HFF-Myc (cell line): Measurements from ENCODE around the gene CHPF.

ENCODE experiments used
- DNase-seq: peaks from one replicate; pipeline ENCODE4 v3.0.0-alpha.2; 2011; ENCODE audit warnings: low read depth; ENCODE audit errors: extremely low read depth
- H3K4me3 ChIP-seq: replicated peaks from 2 replicates; pipeline ENCODE4 v1.5.1; 2011; ENCODE audit warnings: low read depth, mild to moderate bottlenecking, control low read depth, low read length
- TF ChIP-seq, protein P1 (sequence below): IDR thresholded peaks from 2 replicates; pipeline ENCODE4 v1.5.1; 2012; ENCODE audit warnings: mild to moderate bottlenecking, low read depth, low read length, control low read depth; ENCODE audit errors: missing control alignments

CHPF gene

DNA sequence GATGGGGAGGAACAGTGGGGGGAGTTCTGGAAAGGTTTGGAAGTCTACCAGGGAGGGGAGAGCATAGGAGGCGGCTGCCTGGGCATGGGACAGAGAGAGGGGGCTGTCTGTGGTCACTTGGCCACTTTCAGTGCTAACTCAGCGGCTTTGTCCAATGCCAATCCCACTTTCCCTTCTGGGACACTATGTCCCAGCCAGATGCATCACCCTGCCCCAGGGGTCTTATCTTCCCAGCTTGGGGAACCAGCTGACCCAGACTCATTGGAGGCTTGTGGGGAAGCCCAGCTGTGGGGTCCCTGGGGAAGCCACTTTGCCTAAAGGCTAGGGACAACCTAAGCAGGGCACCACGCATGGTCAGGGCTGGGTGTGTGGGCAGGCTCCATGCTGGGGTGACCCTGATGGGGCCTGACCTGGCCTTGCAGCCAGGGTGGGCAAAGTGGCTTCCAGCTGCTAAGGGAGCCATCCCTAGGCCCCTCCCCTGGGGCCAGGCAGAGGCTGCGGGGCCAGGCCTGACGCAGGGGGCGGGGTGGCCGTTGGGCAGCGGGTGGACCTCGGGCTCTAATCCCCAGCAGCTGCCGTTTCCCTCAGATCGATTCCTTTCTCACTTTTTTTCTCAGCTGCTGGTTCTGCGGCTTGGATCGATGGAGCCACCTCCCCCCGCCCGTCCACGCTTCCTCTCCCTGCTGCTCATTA lies 30.9 kb downstream of the CHPF start:
- H3K4me3 ChIP-seq, result no peak overlapping the region
- DNase-seq, result no peak
- TF ChIP-seq, protein P1, sequence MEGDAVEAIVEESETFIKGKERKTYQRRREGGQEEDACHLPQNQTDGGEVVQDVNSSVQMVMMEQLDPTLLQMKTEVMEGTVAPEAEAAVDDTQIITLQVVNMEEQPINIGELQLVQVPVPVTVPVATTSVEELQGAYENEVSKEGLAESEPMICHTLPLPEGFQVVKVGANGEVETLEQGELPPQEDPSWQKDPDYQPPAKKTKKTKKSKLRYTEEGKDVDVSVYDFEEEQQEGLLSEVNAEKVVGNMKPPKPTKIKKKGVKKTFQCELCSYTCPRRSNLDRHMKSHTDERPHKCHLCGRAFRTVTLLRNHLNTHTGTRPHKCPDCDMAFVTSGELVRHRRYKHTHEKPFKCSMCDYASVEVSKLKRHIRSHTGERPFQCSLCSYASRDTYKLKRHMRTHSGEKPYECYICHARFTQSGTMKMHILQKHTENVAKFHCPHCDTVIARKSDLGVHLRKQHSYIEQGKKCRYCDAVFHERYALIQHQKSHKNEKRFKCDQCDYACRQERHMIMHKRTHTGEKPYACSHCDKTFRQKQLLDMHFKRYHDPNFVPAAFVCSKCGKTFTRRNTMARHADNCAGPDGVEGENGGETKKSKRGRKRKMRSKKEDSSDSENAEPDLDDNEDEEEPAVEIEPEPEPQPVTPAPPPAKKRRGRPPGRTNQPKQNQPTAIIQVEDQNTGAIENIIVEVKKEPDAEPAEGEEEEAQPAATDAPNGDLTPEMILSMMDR, result no peak

DNA sequence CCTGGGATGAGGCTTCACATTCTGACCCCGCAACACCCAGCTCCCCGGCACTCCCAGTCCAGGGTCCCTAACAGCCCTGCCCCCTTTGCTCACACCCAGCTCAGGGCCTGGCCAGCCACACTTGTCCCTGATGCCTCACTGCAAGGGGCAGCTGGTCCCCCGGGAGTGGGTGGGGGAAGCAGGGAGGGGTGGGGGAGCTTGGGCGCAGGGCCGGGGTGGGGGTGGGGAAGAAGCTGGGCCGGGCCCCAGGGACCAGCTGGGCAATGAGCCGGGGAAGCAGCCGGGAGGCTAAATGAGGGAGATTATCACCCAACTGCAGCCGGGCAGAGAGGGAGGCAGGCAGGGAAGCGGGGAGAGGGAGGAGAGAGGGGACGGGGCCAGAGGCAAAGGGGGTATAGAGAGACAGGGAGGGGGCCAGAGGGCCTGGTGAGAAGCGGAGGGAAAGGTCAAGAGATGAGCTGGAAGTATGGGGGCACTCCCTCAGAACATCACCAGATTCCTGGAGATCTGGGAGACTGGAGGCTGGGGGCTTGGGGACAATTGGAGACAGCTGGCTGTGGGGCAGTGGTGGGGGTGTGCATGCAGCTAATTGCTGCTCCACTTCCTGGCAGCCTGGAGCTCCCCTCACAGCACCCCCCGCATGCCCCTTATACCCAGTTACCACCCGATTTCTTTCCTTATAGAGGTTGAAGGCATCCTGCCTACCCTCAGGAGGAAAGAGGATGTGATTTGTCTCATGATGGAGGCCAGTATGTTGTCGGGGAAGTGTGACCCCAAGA lies 31.9 kb downstream of the CHPF start:
- no peak for DNase-seq
- H3K4me3 ChIP-seq, result no peak overlapping the region
- TF ChIP-seq, protein P1, result no peak

DNA sequence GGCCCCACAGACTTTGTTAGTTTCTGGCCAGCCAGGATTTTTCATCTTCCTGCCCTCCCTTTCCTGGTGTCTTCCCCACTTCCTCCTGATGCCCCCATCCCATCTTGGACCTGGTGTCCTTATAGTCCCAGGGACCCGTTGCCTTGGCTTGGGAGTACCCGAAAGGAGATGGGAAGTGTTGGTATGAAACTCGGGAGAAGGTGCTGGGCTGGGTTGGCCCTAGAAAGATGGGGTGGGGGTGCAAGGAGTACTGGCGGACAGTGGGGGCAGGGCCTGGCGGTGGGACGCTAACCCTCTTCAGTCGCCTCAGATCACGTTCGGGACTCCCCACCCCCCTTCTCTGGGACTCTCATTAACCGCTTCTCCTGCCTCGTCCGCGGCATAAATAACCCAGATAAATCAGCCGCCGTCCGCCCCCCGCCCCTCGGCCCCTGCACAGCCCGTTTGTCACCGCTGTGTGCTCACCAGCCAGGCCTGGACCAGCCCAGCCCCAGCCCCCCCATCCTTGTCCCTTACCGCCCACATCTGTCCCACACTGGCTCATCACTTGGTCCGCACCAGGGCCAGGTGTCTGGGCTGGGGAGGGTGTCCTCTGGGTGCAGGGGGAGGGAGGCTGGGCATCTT lies 33.0 kb downstream of the CHPF start:
- no peak overlapping the region for H3K4me3 ChIP-seq
- TF ChIP-seq, protein P1, result no peak
- DNase-seq, result no peak

DNA sequence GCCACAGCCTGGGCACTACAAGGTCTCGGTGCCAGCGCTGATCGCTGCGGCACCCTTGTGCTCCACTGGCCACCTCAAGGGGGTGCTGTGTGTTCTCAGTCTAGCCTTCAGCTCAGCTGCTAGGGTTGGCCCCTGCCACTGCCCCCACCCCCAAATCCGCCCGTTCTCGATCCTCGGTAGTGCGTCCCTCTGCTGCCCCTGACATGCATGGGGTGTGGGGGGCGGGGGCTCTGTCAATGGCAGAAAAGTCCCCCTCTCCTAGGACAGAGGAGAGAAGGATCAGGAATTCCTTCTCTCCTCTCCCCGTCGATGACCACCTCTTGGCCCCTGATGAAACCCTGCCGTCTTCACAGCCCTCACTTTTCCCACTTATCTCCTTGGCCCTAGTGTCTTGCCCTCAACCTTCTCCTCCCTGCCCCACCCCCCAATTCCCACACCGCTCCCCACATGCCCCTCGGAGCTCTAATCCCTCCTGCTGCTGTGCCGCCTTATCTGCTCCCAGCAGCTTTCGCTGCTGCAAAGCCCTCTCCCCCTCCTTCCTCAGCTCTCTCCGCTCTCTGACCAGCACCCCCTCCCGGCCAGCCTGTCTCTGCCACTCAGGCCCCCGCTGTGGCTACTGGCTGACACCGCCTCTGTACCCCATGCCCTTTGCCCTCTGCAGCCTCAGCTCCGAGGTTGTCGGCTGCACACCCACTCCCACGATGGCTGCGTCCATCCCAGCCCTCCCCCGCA lies 33.7 kb downstream of the CHPF start:
- H3K4me3 ChIP-seq, result no peak overlapping the region
- DNase-seq, result no peak
- TF ChIP-seq, protein P1, result peak; percentile 84

DNA sequence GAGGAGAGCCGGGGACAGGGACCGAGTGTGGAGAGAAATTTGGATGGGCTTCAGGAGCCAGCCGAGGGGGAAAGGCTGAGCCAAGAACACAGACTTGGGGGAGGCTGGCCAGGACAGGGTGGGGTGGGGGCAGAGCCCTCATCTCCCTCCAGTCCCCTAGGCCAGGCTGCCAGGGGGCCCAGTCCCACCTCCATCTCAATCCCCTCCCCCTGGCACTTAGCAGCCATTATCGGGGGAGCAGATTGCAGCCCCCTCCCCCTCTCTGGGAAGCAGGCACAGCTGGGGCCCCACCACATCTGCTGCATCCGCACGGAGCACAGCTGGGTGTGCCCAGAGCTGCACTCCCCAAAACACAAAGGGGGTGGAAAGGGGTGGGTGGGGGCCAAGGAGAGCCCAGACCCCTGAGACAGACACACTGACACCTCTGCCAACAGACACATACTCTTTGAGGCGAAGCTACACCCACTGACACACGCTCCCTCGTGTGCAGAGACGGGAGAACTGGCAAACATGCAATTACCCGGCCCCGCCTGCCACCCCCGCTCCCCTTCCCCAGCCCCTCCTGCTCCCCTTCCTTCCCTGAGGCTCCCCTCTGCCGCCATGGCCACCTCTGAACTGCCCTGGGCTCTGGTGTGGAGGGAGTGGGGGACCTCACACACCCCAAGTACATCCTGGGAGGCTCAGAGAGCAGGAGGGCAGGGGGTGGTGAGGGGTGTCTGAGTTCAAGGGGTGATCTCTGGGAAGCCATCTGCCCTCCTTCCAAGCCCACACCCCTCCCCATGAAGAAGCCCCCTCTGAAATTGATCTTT lies 34.4 kb downstream of the CHPF start:
- H3K4me3 ChIP-seq, result no peak overlapping the region
- TF ChIP-seq, protein P1, result no peak
- DNase-seq, result no peak

DNA sequence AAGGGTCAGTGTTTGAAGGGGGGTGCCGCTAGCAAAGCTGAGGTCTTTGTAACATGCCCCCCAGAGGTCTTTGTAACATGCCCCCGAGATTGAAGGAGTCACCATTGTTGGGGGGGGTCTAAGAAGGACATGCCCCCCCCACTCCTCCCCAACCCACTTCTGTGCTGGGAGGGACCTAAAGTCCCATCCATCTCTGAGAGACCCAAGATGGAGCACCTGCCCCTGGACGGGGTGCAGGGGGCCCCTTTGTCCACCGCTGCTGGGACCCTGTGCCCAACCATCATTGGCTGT lies 35.2 kb downstream of the CHPF start:
- TF ChIP-seq, protein P1, result no peak
- H3K4me3 ChIP-seq, result no peak overlapping the region
- DNase-seq, result no peak
